Measurements from ENCODE around the gene UNC13C. TPM values are rescaled to one million over a fixed set of nuclear protein-coding genes. Genes with fewer than 3 reads are reported as not detected.

UNC13C gene
- total RNA-seq, 1 donor: 0.81 TPM

GRCh38 chr15:54506977-54507524 is 528.8 kb downstream of the UNC13C start:
- TF ChIP-seq CTCF (IDR thresholded peaks at IDR 0.05; ENCODE audit: insufficient read depth, low read length): no peak
- peak; percentile 1 for DNase-seq (ENCODE audit: low read depth)
- no peak overlapping the region for H3K4me3 ChIP-seq (ENCODE audit: low read depth, low read length)

DNA sequence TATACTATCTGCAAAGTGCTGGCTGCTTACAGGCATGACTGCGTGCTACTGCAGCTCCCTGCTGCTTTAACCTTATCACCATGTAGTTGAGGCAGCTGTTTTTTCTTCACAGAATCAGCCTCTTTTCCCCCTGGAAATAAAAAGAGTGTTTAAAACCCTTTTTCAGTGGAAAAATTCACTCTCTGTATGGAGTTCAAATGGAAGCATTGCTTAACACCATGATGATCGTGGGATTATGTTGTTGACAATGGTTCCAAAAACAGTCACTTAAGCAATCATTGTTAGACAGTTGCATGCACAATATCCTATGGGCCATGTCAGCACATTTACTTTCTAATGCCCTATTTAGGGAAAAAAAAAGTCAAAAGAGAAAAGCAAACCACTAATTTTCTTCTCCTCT is 536.4 kb downstream of the UNC13C start:
- DNase-seq (ENCODE audit: low read depth): no peak
- no peak overlapping the region for H3K4me3 ChIP-seq (ENCODE audit: low read depth, low read length)
- no peak for TF ChIP-seq CTCF (IDR thresholded peaks at IDR 0.05; ENCODE audit: insufficient read depth, low read length)

DNA sequence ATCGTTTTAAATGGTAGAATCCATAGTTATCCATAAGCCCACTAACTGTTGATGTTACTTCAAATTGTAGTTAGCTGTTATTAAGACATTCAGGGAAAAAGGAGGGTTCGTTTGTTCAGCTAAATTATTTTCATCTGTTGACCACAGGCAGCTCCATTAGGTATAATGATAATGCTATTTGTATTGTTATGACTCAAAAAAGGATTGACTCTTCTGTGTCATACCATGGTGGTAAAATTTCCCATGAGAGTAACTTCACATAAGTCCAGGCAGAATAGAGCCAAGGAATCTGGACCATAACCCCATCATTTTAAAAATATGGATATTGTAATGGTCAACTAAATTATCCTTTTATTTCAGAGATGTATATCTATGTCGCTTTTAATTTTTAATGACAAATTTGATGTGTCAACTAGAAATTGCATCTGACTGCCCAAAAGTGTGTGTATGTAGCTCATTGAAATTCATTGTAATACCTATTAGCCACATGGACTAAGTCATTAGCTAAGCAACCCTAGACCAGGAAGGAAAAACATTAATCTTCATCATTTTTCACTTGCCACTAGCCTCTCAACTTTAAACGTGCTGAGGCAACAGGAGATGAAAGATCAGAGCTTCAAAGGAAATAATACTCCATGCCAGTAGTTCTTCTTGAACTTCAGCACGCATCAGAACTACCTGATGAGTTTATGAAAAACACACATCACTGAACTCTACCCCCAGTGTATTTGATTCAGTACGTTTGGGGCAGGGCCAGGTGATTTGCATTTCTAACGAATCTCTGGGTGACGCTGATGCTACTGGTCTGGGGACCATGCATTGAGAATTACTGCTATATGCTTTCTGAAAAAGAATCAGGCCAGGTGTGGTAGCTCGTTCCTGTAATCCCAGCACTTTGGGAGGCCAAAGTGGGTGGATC is 537.7 kb downstream of the UNC13C start:
- H3K4me3 ChIP-seq (ENCODE audit: low read depth, low read length): no peak overlapping the region
- DNase-seq (ENCODE audit: low read depth): no peak
- TF ChIP-seq CTCF (IDR thresholded peaks at IDR 0.05; ENCODE audit: insufficient read depth, low read length): no peak

GRCh38 chr15:54517366-54517765 is 539.1 kb downstream of the UNC13C start:
- H3K4me3 ChIP-seq (ENCODE audit: low read depth, low read length): no peak overlapping the region
- no peak for TF ChIP-seq CTCF (IDR thresholded peaks at IDR 0.05; ENCODE audit: insufficient read depth, low read length)
- DNase-seq (ENCODE audit: low read depth): no peak

DNA sequence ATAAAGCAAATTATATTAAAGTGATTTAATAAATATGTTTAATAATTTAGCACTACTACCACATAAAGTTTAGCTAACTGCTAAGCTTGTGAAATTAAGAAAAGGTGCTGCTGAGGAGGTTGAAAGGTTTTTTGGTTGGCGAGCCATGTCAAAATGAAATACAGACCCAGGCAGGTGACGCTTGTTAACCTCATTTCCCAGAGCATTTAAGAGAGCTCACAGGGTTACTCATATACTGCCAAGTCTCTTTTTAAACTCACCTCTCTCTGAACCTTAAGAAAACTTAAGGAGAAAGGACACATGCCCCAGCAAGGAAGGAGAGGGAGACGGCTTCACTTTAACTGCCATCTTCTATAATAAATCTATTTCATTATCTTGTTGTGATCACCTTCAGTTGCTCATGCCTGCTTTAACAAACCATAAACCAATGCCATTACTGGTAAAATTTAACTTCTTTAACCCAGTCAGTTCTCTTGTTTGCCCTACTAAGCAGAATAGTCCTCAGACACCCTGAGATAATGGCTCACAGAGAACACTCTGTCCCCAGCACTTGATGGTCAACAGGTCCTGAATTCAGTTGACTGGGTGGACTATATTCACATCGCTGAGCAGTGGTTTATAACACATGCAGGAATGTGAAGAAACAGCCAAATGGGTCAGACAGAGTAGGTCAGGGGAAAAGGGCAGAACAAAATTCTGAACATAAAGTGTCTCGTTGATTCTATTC is 540.1 kb downstream of the UNC13C start:
- DNase-seq (ENCODE audit: low read depth): no peak
- H3K4me3 ChIP-seq (ENCODE audit: low read depth, low read length): no peak overlapping the region
- no peak for TF ChIP-seq CTCF (IDR thresholded peaks at IDR 0.05; ENCODE audit: insufficient read depth, low read length)

DNA sequence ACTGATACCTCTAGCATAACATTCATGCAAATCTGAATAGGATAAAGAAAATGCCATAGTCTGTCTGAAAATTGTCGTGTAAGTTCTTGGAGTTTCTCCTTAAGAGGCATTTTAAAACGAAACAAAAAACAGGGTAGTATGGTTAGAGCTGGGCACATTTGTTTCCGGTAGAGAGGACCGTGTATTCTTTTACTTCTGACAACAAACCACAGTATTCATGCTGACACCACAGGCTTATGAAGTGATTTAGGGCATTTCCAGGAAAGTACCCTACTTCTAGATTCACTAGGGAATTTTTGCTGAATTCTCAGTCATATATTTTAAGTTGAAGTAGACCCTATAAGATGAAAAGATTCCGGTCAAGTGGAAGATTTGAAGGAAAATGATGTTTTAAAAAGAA is 541.3 kb downstream of the UNC13C start:
- no peak for TF ChIP-seq CTCF (IDR thresholded peaks at IDR 0.05; ENCODE audit: insufficient read depth, low read length)
- no peak for DNase-seq (ENCODE audit: low read depth)
- no peak overlapping the region for H3K4me3 ChIP-seq (ENCODE audit: low read depth, low read length)
